Activated CD8-positive, alpha-beta T cell treated with anti-CD3 and anti-CD28 coated beads, Interleukin-2, amount 10 ng/mL, durations not matched to agents 7 days and 5 days (primary cell): Measurements from ENCODE around the gene RPUSD4. TPM values are rescaled to one million over a fixed set of nuclear protein-coding genes. Genes with fewer than 3 reads are reported as not detected.

Experiments used
- total RNA-seq, 2 experiments: library from RNA; stranded (reverse); gene quantifications; one replicate each; pipeline ENCODE4 v1.2.3, GENCODE V29; 2021

RPUSD4 gene
- total RNA-seq, 2 experiments from 2014 or later = 31.6 to 32.1 TPM

Other genes starting within 250 kb of the RPUSD4 start
- gene CDON, start 148.8 kb downstream of the RPUSD4 start, total RNA-seq = 1 to 10 TPM; 3.6 to 4.1 TPM
- 10 to 100 TPM; 11.8 to 12.8 TPM for gene FAM118B, start 132 bp upstream of the RPUSD4 start, total RNA-seq
- gene SRPRA, start 57.2 kb upstream of the RPUSD4 start, total RNA-seq = 100 to 1,000 TPM in 1 of 2 experiments, 10 to 100 TPM in 1; 99.0 to 103 TPM
- 10 to 100 TPM; 46.5 to 50.4 TPM for gene FOXRED1, start 57.5 kb upstream of the RPUSD4 start, total RNA-seq
- gene TIRAP, start 71.4 kb upstream of the RPUSD4 start, total RNA-seq = 10 to 100 TPM; 15.3 to 15.4 TPM
- 10 to 100 TPM; 21.8 to 22.5 TPM for gene DCPS, start 92.4 kb upstream of the RPUSD4 start, total RNA-seq
- 10 to 100 TPM; 10.3 to 11.8 TPM for gene ST3GAL4, start 144.0 kb upstream of the RPUSD4 start, total RNA-seq